Choroid plexus epithelial cell (primary cell): Measurements from ENCODE around the gene VPS39.

Experiments used
- DNase-seq: peaks from one replicate; pipeline ENCODE4 v3.0.0-alpha.2; 2010; ENCODE audit warnings: low read depth
- H3K4me3 ChIP-seq: 2 replicates; pipeline ENCODE4 v1.5.1; 2011; ENCODE audit warnings: low read depth, mild to moderate bottlenecking, control low read depth, low read length, moderate library complexity
- CTCF ChIP-seq: conservative IDR thresholded peaks from 2 replicates; pipeline ENCODE4 v1.5.1; 2011; ENCODE audit warnings: low read depth, mild to moderate bottlenecking, control low read depth, inconsistent platforms, low read length, moderate library complexity

VPS39 gene

GRCh38 chr15:42198516-42198915 lies 9.6 kb downstream of the VPS39 start:
- DNase-seq, result no peak
- no peak for TF ChIP-seq CTCF
- H3K4me3 ChIP-seq, result no peak overlapping the region

GRCh38 chr15:42194513-42194912 lies 13.6 kb downstream of the VPS39 start:
- TF ChIP-seq CTCF, result no peak
- H3K4me3 ChIP-seq, result no peak overlapping the region
- peak; percentile 90 for DNase-seq

- no peak for DNase-seq
- no peak for TF ChIP-seq CTCF
- no peak overlapping the region for H3K4me3 ChIP-seq
Measured at GRCh38 chr15:42193383-42193782, 14.7 kb downstream of the VPS39 start.

DNA sequence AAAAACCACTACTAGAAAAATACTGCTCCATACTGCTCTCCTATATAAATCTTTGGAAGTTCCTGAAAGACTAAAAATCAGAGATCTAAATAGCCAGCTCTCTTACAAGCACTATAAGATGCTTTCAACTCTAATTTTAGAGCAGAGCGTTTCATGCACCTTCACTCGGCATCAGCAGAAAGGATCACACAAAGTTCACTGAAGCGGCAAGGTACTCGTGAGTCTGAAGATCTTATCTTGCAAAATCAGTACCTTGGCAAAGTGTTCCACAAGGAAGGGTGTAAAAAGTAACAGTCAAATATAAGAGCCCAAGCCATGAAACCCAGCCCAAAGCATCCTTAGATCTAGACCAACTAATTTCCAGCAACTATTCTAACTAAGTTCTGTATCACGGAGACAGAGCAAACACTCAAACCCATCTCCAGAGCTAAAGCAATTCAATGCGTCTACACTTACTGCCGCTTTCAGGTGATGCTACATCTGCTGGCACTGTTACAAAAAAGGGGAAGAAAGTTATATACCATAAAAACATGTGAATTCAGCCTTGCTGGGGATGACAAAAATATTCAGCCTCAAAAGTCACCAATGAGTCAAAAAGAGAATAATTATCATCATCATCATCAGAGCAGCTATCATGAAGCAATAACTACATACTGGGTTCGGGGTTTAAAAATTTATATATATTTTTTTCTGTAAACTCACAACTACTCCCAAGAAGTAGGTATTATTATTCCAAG lies 16.3 kb downstream of the VPS39 start:
- no peak overlapping the region for H3K4me3 ChIP-seq
- no peak for DNase-seq
- no peak for TF ChIP-seq CTCF

DNA sequence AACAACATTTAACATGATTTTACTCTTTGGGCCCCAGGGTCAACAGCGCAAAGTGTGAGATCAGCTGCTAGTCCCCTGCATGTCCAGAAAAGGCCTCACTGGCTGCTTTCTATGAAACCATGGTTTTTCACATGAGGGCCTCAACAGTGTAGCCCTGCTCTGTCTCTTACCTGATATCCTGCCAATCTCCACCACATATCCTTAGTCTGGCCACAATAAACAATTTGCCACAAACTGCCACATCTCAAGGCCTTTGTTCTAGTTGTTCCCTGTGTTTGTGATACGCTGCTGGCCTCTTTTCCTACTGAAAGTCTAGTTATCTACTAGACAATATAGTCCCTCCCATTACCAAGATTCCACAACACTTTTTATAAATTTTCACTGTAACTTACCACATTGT lies 17.7 kb downstream of the VPS39 start:
- TF ChIP-seq CTCF, result no peak
- no peak for DNase-seq
- H3K4me3 ChIP-seq, result no peak overlapping the region

GRCh38 chr15:42185801-42186200 lies 22.3 kb downstream of the VPS39 start:
- no peak for DNase-seq
- no peak for TF ChIP-seq CTCF
- no peak overlapping the region for H3K4me3 ChIP-seq

DNA sequence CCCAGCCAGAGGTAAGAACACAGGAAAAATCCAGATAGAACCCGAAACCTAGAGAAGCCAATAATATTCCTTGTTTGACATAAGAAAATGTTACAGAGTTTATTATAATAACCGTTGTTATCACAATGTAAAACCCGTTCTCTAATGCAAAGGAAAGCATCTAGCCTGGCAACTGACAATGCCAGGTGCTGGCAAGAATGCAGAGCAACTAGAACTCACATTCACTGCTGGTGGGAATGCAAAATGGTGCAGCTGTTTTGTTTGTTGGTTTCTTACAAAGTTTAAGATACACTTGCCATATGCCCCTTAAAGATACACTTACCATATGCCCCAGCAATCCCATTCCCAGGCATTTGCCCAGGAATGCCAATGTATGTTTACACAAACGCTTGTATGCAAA lies 23.4 kb downstream of the VPS39 start:
- no peak for DNase-seq
- H3K4me3 ChIP-seq, result no peak overlapping the region
- no peak for TF ChIP-seq CTCF
